Retina (tissue), 1 donor: ENCODE measurements around the gene CRYBA2.

Source experiments
- DNase-seq: peaks from one replicate; pipeline ENCODE4 v3.0.0-alpha.2; 2016

CRYBA2 gene

DNA sequence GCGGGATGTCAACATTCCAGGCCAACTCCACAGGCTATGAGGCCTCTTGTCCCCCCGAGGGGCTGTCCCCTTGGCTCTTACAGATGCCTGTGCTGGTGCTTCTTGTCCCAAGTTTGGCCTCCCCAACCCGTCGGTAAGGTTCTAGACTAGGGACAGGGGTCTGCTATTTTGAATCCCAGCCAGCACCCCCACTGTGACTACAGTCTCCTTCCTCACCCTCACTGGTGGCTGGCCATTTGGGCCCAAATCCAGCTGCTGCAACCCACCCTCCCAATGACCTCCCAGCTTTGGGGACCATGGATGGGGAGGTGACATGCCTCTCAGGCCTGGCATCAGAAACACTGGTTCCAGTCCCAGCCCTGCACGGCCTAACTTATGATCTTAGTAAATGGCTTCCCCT lies 29.4 kb upstream of the CRYBA2 start:
- DNase-seq, result no peak

GRCh38 chr2:219022041-219022440 lies 28.8 kb upstream of the CRYBA2 start:
- DNase-seq, result no peak

GRCh38 chr2:219021591-219021990 lies 28.4 kb upstream of the CRYBA2 start:
- DNase-seq, result no peak

- DNase-seq, result no peak
Observed at GRCh38 chr2:219020604-219021365, 27.6 kb upstream of the CRYBA2 start.

GRCh38 chr2:219019436-219019835 lies 26.2 kb upstream of the CRYBA2 start:
- DNase-seq, result no peak

- DNase-seq, result no peak
Observed at GRCh38 chr2:219018726-219019125, 25.5 kb upstream of the CRYBA2 start.

DNA sequence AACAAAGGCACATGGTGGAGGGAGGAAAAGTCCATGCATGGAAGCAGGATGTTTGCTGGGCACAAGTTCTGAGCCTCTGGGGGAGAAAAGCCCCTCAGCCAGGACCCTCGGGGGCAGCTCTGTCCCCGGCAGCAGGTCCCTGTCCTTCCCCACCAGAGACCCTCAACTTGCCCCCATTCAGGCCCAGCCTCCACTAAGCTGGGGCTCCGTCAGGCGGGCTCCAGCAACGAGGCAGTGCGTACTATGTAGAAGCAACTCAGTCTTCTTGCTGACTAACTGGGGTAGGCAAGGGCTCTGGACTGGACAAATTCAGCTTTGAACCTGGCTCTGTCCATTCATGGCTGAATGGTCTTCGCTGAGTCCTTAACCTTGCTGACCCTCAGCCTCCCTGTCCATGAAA lies 25.1 kb upstream of the CRYBA2 start:
- no peak for DNase-seq

GRCh38 chr2:219017201-219017931 lies 24.1 kb upstream of the CRYBA2 start:
- no peak for DNase-seq

GRCh38 chr2:219016721-219017120 lies 23.5 kb upstream of the CRYBA2 start:
- DNase-seq, result no peak

- no peak for DNase-seq
Observed at GRCh38 chr2:219010873-219011272, 17.7 kb upstream of the CRYBA2 start.

GRCh38 chr2:219010162-219010756 lies 17.0 kb upstream of the CRYBA2 start:
- no peak for DNase-seq

DNA sequence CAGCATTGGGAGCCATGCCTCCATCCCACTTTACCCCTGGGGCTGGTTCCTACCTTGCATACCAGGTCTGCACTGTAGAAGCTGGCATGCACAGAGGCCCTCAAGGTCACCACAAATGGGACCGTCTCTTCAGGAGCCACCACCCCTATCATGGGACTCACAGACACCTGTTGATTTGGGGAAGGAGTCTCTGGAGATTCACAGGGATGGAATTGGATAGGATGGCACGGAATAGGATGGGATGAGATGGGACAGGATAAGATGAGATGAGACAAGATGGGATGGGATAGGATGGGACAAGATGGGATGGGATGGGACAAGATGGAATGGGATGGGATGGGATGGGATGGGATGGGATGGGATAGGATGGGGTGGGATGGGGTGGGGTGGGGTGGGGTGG lies 16.1 kb upstream of the CRYBA2 start:
- DNase-seq, result no peak

DNA sequence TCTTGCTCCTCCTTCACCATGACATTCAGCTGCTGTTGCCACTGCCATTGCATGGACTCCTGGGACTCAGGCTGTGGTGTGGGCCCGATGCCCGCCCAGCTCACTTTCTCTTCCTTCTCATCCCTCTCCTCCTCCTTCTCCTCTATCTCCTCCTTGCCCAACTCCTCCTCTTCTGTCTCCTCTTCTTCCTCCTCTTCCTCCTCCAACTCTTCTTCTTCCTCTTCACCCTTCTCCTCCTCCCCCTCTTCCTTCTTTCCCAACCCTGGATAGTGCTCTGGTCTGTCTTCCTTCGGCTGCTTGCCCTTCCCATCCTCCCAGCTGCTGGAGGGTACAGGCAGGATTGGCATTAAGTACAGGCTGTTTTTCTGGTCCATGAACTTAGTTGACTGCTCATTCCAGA lies 10.8 kb upstream of the CRYBA2 start:
- no peak for DNase-seq

- DNase-seq, result no peak
Observed at GRCh38 chr2:219003267-219003634, 10.0 kb upstream of the CRYBA2 start.

- DNase-seq, result peak; percentile 74
Observed at GRCh38 chr2:219002395-219003266, 9.4 kb upstream of the CRYBA2 start.

GRCh38 chr2:219001577-219002394 lies 8.6 kb upstream of the CRYBA2 start:
- peak; percentile 38 for DNase-seq

DNA sequence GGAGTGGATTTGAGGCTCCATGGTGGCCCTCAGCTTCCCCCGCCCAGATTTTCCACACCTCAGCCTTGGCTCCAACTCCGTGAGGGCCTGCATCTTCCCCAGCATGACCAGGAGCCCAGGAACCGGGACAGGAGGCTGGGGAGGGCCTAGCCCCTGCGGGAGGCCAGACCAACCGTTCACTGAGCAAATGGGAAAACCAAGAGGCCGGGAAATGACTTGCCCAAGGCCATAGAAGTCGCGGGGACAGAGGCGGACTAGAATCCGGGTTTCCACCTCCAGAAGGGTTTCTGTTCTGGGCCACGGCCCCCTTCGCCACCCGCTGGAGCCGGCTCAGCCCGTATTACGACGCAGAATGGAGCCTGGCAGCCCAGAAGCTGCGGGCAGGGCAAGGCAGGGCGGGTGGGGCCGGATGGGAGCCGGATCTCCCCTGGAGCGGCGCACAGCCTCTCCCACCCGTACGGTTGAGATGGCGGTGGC lies 7.9 kb upstream of the CRYBA2 start:
- peak; percentile 36 for DNase-seq

DNA sequence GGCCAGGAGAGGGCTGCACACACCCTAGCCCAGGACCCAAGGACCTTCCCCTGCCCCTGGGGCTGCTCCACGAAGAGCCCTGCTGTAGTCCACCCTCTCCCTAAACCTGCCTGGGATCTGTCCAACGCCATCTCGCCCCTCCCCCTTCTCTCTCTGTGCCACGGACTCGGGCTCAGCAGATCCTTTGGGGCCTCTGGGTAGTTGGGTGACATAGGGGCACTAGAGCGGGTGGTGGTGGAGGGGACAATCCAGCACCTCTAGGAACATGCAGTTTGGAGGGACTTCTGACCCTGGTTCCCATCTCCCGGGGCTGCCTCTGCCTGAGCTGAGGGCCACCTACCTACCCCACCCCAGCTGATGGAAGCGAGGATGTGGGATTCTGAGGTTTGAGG lies 7.3 kb upstream of the CRYBA2 start:
- DNase-seq, result peak; percentile 32

- DNase-seq, result peak; percentile 22
Observed at GRCh38 chr2:218999881-219000568, 6.8 kb upstream of the CRYBA2 start.

GRCh38 chr2:218999021-218999880 lies 6.0 kb upstream of the CRYBA2 start:
- DNase-seq, result no peak
